Adipocyte (in vitro differentiated cells): ENCODE data around the gene NRAP.
A peak's percentile ranks its signal among the peaks of the same experiment; 100 is the strongest.

ENCODE experiments used
- DNase-seq: peaks from one replicate; pipeline ENCODE4 v3.0.0-alpha.2; 2015; ENCODE audit warnings: low read depth
- H3K27me3 ChIP-seq: replicated peaks from 2 replicates; pipeline ENCODE4 v1.7.0; 2013; ENCODE audit warnings: mild to moderate bottlenecking, low read length, moderate library complexity; ENCODE audit not compliant: control insufficient read depth, insufficient read depth
- H3K36me3 ChIP-seq: 2 replicates; pipeline ENCODE4 v1.7.0; 2013; ENCODE audit warnings: low read length, mild to moderate bottlenecking, moderate library complexity; ENCODE audit not compliant: control insufficient read depth, insufficient read depth, severe bottlenecking
- H3K4me1 ChIP-seq: 2 replicates; pipeline ENCODE4 v1.7.0; 2013; ENCODE audit warnings: mild to moderate bottlenecking, low read length, moderate library complexity; ENCODE audit not compliant: control insufficient read depth, insufficient read depth
- H3K4me3 ChIP-seq: 2 replicates; pipeline ENCODE4 v1.7.0; 2013; ENCODE audit warnings: mild to moderate bottlenecking, low read length, moderate library complexity
- H3K9ac ChIP-seq: 2 replicates; pipeline ENCODE4 v1.7.0; 2013; ENCODE audit warnings: mild to moderate bottlenecking, low read length, moderate library complexity
- H3K9me3 ChIP-seq: 2 replicates; pipeline ENCODE4 v1.7.0; 2013; ENCODE audit warnings: mild to moderate bottlenecking, low read length, moderate library complexity; ENCODE audit not compliant: control insufficient read depth

Gene NRAP

GRCh38 chr10:113630929-113631533 is 32.8 kb downstream of the NRAP start:
- H3K9ac ChIP-seq, result no peak overlapping the region
- DNase-seq, result no peak
- H3K4me1 ChIP-seq, result peaks cover 11% of the 10 kb centered on the region
- H3K4me3 ChIP-seq, result no peak overlapping the region
- no peaks in the 10 kb centered on the region for H3K36me3 ChIP-seq
- H3K9me3 ChIP-seq, result peaks cover 7% of the 10 kb centered on the region
- H3K27me3 ChIP-seq, result peaks cover 12% of the 10 kb centered on the region

GRCh38 chr10:113628607-113629153 is 35.2 kb downstream of the NRAP start:
- Histone ChIP-seq H3K4me3 (no peak overlapping the region), H3K36me3 (no peaks in the 10 kb centered on the region), H3K9me3 (no peaks in the 10 kb centered on the region), H3K4me1 (peaks cover 11% of the 10 kb centered on the region), H3K27me3 (peaks cover 35% of the 10 kb centered on the region), H3K9ac (no peak overlapping the region)
- DNase-seq, result no peak

GRCh38 chr10:113627836-113628235 is 36.0 kb downstream of the NRAP start:
- Histone ChIP-seq H3K9me3 (no peaks in the 10 kb centered on the region), H3K36me3 (no peaks in the 10 kb centered on the region), H3K9ac (no peak overlapping the region), H3K27me3 (peaks cover 44% of the 10 kb centered on the region), H3K4me3 (no peak overlapping the region), H3K4me1 (peaks cover 11% of the 10 kb centered on the region)
- DNase-seq, result no peak

- no peaks in the 10 kb centered on the region for H3K9me3 ChIP-seq
- no peak overlapping the region for H3K4me3 ChIP-seq
- no peak overlapping the region for H3K9ac ChIP-seq
- no peaks in the 10 kb centered on the region for H3K36me3 ChIP-seq
- peak; percentile 7 for DNase-seq
- H3K27me3 ChIP-seq, result peaks cover 53% of the 10 kb centered on the region
- H3K4me1 ChIP-seq, result peaks cover 11% of the 10 kb centered on the region
Measured at GRCh38 chr10:113626809-113627355, 37.0 kb downstream of the NRAP start.

GRCh38 chr10:113625461-113626186 is 38.2 kb downstream of the NRAP start:
- DNase-seq, result no peak
- H3K4me3 ChIP-seq, result no peak overlapping the region
- H3K9ac ChIP-seq, result no peak overlapping the region
- peaks cover 11% of the 10 kb centered on the region for H3K4me1 ChIP-seq
- no peaks in the 10 kb centered on the region for H3K9me3 ChIP-seq
- peaks cover 66% of the 10 kb centered on the region for H3K27me3 ChIP-seq
- no peaks in the 10 kb centered on the region for H3K36me3 ChIP-seq

GRCh38 chr10:113622831-113623230 is 41.0 kb downstream of the NRAP start:
- no peaks in the 10 kb centered on the region for H3K9me3 ChIP-seq
- no peak for DNase-seq
- peaks cover 87% of the 10 kb centered on the region for H3K27me3 ChIP-seq
- no peaks in the 10 kb centered on the region for H3K36me3 ChIP-seq
- peaks cover 10% of the 10 kb centered on the region for H3K4me1 ChIP-seq
- H3K9ac ChIP-seq, result no peak overlapping the region
- no peak overlapping the region for H3K4me3 ChIP-seq

- H3K4me3 ChIP-seq, result no peak overlapping the region
- H3K9me3 ChIP-seq, result no peaks in the 10 kb centered on the region
- no peaks in the 10 kb centered on the region for H3K36me3 ChIP-seq
- peaks cover 97% of the 10 kb centered on the region for H3K27me3 ChIP-seq
- DNase-seq, result no peak
- no peak overlapping the region for H3K9ac ChIP-seq
- H3K4me1 ChIP-seq, result peaks cover under 1% of the 10 kb centered on the region
Measured at GRCh38 chr10:113621799-113622198, 42.0 kb downstream of the NRAP start.

GRCh38 chr10:113620936-113621335 is 42.9 kb downstream of the NRAP start:
- no peaks in the 10 kb centered on the region for H3K9me3 ChIP-seq
- H3K27me3 ChIP-seq, result peaks cover 94% of the 10 kb centered on the region
- no peak overlapping the region for H3K9ac ChIP-seq

GRCh38 chr10:113620511-113620910 is 43.3 kb downstream of the NRAP start:
- H3K9me3 ChIP-seq, result no peaks in the 10 kb centered on the region
- H3K4me1 ChIP-seq, result peaks cover 3% of the 10 kb centered on the region
- no peaks in the 10 kb centered on the region for H3K36me3 ChIP-seq
- no peak overlapping the region for H3K4me3 ChIP-seq
- no peak overlapping the region for H3K9ac ChIP-seq
- H3K27me3 ChIP-seq, result peaks cover 94% of the 10 kb centered on the region
- DNase-seq, result no peak

More at GRCh38 chr10:113620936-113621335, 42.9 kb downstream of the NRAP start:
- DNase-seq, result no peak
- Histone ChIP-seq H3K4me3 (no peak overlapping the region), H3K4me1 (peaks cover 2% of the 10 kb centered on the region), H3K36me3 (no peaks in the 10 kb centered on the region)

- H3K36me3 ChIP-seq, result no peaks in the 10 kb centered on the region
- peaks cover 3% of the 10 kb centered on the region for H3K4me1 ChIP-seq
- H3K9ac ChIP-seq, result no peak overlapping the region
- H3K9me3 ChIP-seq, result no peaks in the 10 kb centered on the region
- peaks cover 94% of the 10 kb centered on the region for H3K27me3 ChIP-seq
- no peak for DNase-seq
- H3K4me3 ChIP-seq, result no peak overlapping the region
Measured at GRCh38 chr10:113619401-113619800, 44.4 kb downstream of the NRAP start.

- Histone ChIP-seq H3K9ac (no peak overlapping the region), H3K27me3 (peaks cover 93% of the 10 kb centered on the region), H3K9me3 (no peaks in the 10 kb centered on the region), H3K4me3 (no peak overlapping the region), H3K36me3 (no peaks in the 10 kb centered on the region), H3K4me1 (peaks cover 3% of the 10 kb centered on the region)
- no peak for DNase-seq
Measured at GRCh38 chr10:113618338-113618737, 45.5 kb downstream of the NRAP start.
